ENCODE results near the gene LUZP2. TPM values are rescaled to one million over a fixed set of nuclear protein-coding genes. Genes with fewer than 3 reads are reported as not detected.
"Not testable (repeated sequence)": the region's sequence is repeated elsewhere in the genome, so short reads cannot be mapped to it uniquely, and the experiment has no call there.

Gene LUZP2
- polyA plus RNA-seq, 1 donor = 2.8 TPM

- no peaks in the 10 kb centered on the region for H3K27me3 ChIP-seq (ENCODE audit: control insufficient read depth, insufficient read depth, low read length)
- no peak overlapping the region for H3K4me3 ChIP-seq (ENCODE audit: low read length)
- no peaks in the 10 kb centered on the region for H3K9me3 ChIP-seq (ENCODE audit: control insufficient read depth, low read depth, low read length)
- no peaks in the 10 kb centered on the region for H3K36me3 ChIP-seq (ENCODE audit: control insufficient read depth, insufficient read depth, low read length)
- no peak overlapping the region for H3K27ac ChIP-seq (ENCODE audit: low read length)
- no peak for DNase-seq
- 100% methylated on average over 2 of the region's 4 CpGs for WGBS (ENCODE audit: insufficient coverage, low lambda C conversion rate)
- H3K4me1 ChIP-seq (ENCODE audit: control insufficient read depth, insufficient read depth, low read length) = no peaks in the 10 kb centered on the region
These were observed 390.2 kb downstream of the LUZP2 start for GRCh38 chr11:24886880-24887619.

GRCh38 chr11:24890426-24890825 is 393.6 kb downstream of the LUZP2 start:
- no peak for DNase-seq
- no peaks in the 10 kb centered on the region for H3K36me3 ChIP-seq (ENCODE audit: control insufficient read depth, insufficient read depth, low read length)
- H3K27me3 ChIP-seq (ENCODE audit: control insufficient read depth, insufficient read depth, low read length) = no peaks in the 10 kb centered on the region
- H3K27ac ChIP-seq (ENCODE audit: low read length) = no peak overlapping the region
- no peaks in the 10 kb centered on the region for H3K4me1 ChIP-seq (ENCODE audit: control insufficient read depth, insufficient read depth, low read length)
- no peaks in the 10 kb centered on the region for H3K9me3 ChIP-seq (ENCODE audit: control insufficient read depth, low read depth, low read length)
- no CpG with 5 or more reads among the region's 1 CpG for WGBS (ENCODE audit: insufficient coverage, low lambda C conversion rate)
- H3K4me3 ChIP-seq (ENCODE audit: low read length) = no peak overlapping the region

GRCh38 chr11:24891845-24892492 is 395.1 kb downstream of the LUZP2 start:
- not testable (repeated sequence) for H3K27me3 ChIP-seq (ENCODE audit: control insufficient read depth, insufficient read depth, low read length); H3K27ac ChIP-seq (ENCODE audit: low read length); H3K36me3 ChIP-seq (ENCODE audit: control insufficient read depth, insufficient read depth, low read length); H3K4me1 ChIP-seq (ENCODE audit: control insufficient read depth, insufficient read depth, low read length); DNase-seq; H3K4me3 ChIP-seq (ENCODE audit: low read length); H3K9me3 ChIP-seq (ENCODE audit: control insufficient read depth, low read depth, low read length)
- 100% methylated on average over 2 of the region's 4 CpGs for WGBS (ENCODE audit: insufficient coverage, low lambda C conversion rate)

GRCh38 chr11:24896118-24896835 is 399.4 kb downstream of the LUZP2 start:
- Histone ChIP-seq H3K4me3 (ENCODE audit: low read length) (no peak overlapping the region), H3K27me3 (ENCODE audit: control insufficient read depth, insufficient read depth, low read length) (no peaks in the 10 kb centered on the region), H3K4me1 (ENCODE audit: control insufficient read depth, insufficient read depth, low read length) (no peaks in the 10 kb centered on the region), H3K36me3 (ENCODE audit: control insufficient read depth, insufficient read depth, low read length) (no peaks in the 10 kb centered on the region), H3K9me3 (ENCODE audit: control insufficient read depth, low read depth, low read length) (peaks cover 7% of the 10 kb centered on the region), H3K27ac (ENCODE audit: low read length) (no peak overlapping the region)
- no CpG with 5 or more reads among the region's 32 CpGs for WGBS (ENCODE audit: insufficient coverage, low lambda C conversion rate)
- no peak for DNase-seq

- Histone ChIP-seq H3K4me1 (ENCODE audit: control insufficient read depth, insufficient read depth, low read length) (no peaks in the 10 kb centered on the region), H3K36me3 (ENCODE audit: control insufficient read depth, insufficient read depth, low read length) (no peaks in the 10 kb centered on the region), H3K9me3 (ENCODE audit: control insufficient read depth, low read depth, low read length) (peaks cover 7% of the 10 kb centered on the region), H3K27ac (ENCODE audit: low read length) (no peak overlapping the region), H3K4me3 (ENCODE audit: low read length) (no peak overlapping the region), H3K27me3 (ENCODE audit: control insufficient read depth, insufficient read depth, low read length) (no peaks in the 10 kb centered on the region)
- no peak for DNase-seq
- WGBS (ENCODE audit: insufficient coverage, low lambda C conversion rate) = 83% methylated on average over 1 of the region's 3 CpGs
These were observed 403.7 kb downstream of the LUZP2 start for GRCh38 chr11:24900514-24900913.

- no peaks in the 10 kb centered on the region for H3K36me3 ChIP-seq (ENCODE audit: control insufficient read depth, insufficient read depth, low read length)
- DNase-seq = no peak
- no CpG with 5 or more reads among the region's 1 CpG for WGBS (ENCODE audit: insufficient coverage, low lambda C conversion rate)
- no peak overlapping the region for H3K27ac ChIP-seq (ENCODE audit: low read length)
- no peak overlapping the region for H3K4me3 ChIP-seq (ENCODE audit: low read length)
- H3K4me1 ChIP-seq (ENCODE audit: control insufficient read depth, insufficient read depth, low read length) = no peaks in the 10 kb centered on the region
- no peaks in the 10 kb centered on the region for H3K27me3 ChIP-seq (ENCODE audit: control insufficient read depth, insufficient read depth, low read length)
- H3K9me3 ChIP-seq (ENCODE audit: control insufficient read depth, low read depth, low read length) = peaks cover 5% of the 10 kb centered on the region
These were observed 404.2 kb downstream of the LUZP2 start for GRCh38 chr11:24900960-24901549.

GRCh38 chr11:24903555-24903954 is 406.7 kb downstream of the LUZP2 start:
- DNase-seq = no peak
- H3K4me1 ChIP-seq (ENCODE audit: control insufficient read depth, insufficient read depth, low read length) = no peaks in the 10 kb centered on the region
- H3K27ac ChIP-seq (ENCODE audit: low read length) = no peak overlapping the region
- no peaks in the 10 kb centered on the region for H3K36me3 ChIP-seq (ENCODE audit: control insufficient read depth, insufficient read depth, low read length)
- H3K27me3 ChIP-seq (ENCODE audit: control insufficient read depth, insufficient read depth, low read length) = no peaks in the 10 kb centered on the region
- H3K4me3 ChIP-seq (ENCODE audit: low read length) = no peak overlapping the region
- no CpG with 5 or more reads among the region's 2 CpGs for WGBS (ENCODE audit: insufficient coverage, low lambda C conversion rate)
- no peaks in the 10 kb centered on the region for H3K9me3 ChIP-seq (ENCODE audit: control insufficient read depth, low read depth, low read length)

GRCh38 chr11:24925091-24925490 is 428.2 kb downstream of the LUZP2 start:
- WGBS (ENCODE audit: insufficient coverage, low lambda C conversion rate) = 86% methylated on average over 1 of the region's 1 CpG
- no peaks in the 10 kb centered on the region for H3K9me3 ChIP-seq (ENCODE audit: control insufficient read depth, low read depth, low read length)

GRCh38 chr11:24932110-24933000 is 435.5 kb downstream of the LUZP2 start:
- no peaks in the 10 kb centered on the region for H3K27me3 ChIP-seq (ENCODE audit: control insufficient read depth, insufficient read depth, low read length)
- no peak overlapping the region for H3K27ac ChIP-seq (ENCODE audit: low read length)
- no peaks in the 10 kb centered on the region for H3K4me1 ChIP-seq (ENCODE audit: control insufficient read depth, insufficient read depth, low read length)
- WGBS (ENCODE audit: insufficient coverage, low lambda C conversion rate) = 54% methylated on average over 2 of the region's 9 CpGs
- no peak overlapping the region for H3K4me3 ChIP-seq (ENCODE audit: low read length)
- H3K9me3 ChIP-seq (ENCODE audit: control insufficient read depth, low read depth, low read length) = peaks cover 5% of the 10 kb centered on the region
- DNase-seq = no peak
- H3K36me3 ChIP-seq (ENCODE audit: control insufficient read depth, insufficient read depth, low read length) = no peaks in the 10 kb centered on the region

More at GRCh38 chr11:24925091-24925490, 428.2 kb downstream of the LUZP2 start:
- H3K4me3 ChIP-seq (ENCODE audit: low read length) = no peak overlapping the region
- no peaks in the 10 kb centered on the region for H3K27me3 ChIP-seq (ENCODE audit: control insufficient read depth, insufficient read depth, low read length)
- DNase-seq = no peak
- H3K4me1 ChIP-seq (ENCODE audit: control insufficient read depth, insufficient read depth, low read length) = no peaks in the 10 kb centered on the region
- H3K36me3 ChIP-seq (ENCODE audit: control insufficient read depth, insufficient read depth, low read length) = no peaks in the 10 kb centered on the region
- no peak overlapping the region for H3K27ac ChIP-seq (ENCODE audit: low read length)
